GM21515 (cell line): ENCODE results near the gene UST.
"Not testable (repeated sequence)": the region's sequence is repeated elsewhere in the genome, so short reads cannot be mapped to it uniquely, and the experiment has no call there.

Experiments used
- ATAC-seq: cut with Tn5 transposase; IDR thresholded peaks from one replicate; pipeline ENCODE4 v1.9.1; 2021; ENCODE audit not compliant: unreplicated experiment

UST gene

GRCh38 chr6:149103950-149104349, 357.1 kb downstream of the UST start:
- not testable (repeated sequence) for ATAC-seq

GRCh38 chr6:149107520-149107919, 360.7 kb downstream of the UST start:
- ATAC-seq: no peak

DNA sequence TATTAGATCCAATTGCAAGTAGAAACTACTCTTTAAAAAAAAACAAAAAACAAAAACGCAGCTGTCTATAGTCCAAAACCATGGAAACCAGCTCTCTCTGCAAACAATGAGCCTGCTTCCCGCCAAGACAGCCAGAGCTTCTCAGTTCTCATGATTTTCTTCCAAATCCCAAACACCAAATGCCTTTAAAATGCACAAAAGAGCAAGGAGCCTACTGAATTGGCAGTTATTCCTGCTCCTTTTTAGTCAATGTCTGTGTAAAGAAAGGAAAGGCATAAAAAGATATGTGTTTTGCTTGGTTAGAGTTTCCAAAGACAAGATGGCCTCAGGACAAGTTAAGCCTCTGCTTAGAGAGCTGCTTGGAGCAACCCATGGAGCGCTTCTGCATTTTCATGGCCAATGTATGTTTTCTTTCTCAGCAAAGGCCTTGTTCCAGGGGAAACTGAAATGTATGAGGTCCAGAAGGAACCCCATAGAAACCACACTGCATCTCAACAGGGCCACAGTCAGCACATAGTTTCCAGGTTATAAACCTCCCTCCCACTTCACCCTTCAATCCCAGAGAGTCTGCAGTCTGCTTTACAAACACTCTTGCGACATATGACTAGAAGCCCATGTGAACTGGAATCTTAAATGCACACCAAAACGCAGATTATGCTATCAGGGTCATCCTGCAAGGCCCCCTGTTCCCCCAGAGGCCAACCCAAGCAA, 361.4 kb downstream of the UST start:
- ATAC-seq: no peak

DNA sequence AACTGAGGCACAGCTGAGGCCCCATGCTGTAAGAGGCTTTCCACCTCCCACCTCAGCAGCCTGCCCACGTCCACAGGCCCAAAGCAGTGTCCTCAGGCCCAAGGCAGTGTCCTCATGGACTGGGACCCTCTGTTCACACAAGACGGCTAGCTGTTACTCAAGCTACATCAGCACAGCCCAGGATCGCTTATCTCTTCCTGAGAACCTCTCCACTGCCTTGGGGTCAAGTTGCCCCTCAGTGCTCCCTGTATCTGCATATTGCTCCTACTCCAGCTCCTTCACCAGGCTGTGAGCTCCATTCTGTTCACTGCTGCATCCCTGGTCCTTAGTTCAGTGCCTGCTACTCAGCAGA, 361.9 kb downstream of the UST start:
- no peak for ATAC-seq

GRCh38 chr6:149109397-149110070, 362.7 kb downstream of the UST start:
- no peak for ATAC-seq

GRCh38 chr6:149111556-149112115, 364.8 kb downstream of the UST start:
- peak; percentile 48 for ATAC-seq

- ATAC-seq: peak; percentile 42
These were observed 366.1 kb downstream of the UST start for GRCh38 chr6:149112976-149113375.

DNA sequence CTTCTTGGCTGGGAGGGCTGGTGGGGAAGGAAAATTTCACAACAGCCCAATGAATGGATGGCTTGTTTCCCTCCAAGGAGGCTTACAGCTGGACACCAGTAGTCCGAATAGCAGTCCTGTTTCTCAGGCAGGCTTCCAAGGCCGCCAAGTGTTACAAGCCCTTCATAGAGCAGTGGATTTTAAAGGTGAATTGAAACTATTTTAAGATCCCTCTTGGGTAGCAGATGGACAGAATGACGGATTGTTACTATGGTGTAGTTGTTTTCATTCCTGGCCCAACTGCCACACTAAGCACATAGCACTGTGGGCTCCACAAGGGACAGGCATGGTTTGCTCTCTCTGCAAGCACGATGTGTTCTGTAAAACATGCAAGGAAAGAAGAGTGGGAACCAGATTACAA, 367.3 kb downstream of the UST start:
- ATAC-seq: no peak

DNA sequence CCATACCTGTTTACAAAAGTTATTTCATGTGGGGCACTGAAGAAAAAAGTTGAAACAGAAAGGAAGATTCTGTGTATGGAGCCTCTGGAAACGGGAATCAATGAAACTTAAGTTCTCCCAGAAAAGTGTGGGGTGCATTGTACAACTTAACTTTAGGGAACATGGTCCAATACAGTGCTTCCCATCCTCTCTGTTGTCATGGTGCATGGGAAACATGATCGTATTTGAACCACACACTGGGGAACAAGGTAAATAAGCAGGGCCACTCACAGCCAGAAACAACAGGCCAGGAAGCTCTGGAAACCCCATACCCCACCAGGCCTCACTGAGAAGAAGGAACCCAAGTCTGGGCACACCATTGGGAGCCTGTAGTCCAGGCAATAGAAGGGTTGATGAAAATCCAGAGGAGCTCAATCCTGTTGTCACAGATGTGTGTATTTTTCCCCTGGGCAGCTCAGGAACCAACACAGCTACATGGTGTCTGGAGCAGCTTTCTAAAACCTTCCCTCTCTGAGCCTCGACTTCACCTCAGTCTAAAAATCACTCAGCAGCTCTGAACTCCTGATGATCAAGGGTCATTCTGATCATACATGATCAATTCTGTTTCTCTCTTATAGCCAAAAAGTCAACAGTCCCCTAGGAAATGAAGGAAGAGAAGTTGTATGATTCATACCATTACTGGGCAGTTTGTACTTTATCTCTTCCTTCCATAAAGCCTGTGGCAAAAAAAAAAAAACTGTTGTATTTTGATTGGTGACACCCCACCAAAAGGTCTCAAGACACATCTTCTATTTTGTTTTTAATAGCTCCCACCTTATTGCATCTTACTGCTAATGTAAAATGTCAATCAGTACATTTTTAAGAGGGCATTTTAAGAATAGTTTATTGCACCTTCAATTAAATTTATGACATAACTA, 372.2 kb downstream of the UST start:
- no peak for ATAC-seq

GRCh38 chr6:149122850-149123821, 376.3 kb downstream of the UST start:
- no peak for ATAC-seq

GRCh38 chr6:149125309-149125708, 378.5 kb downstream of the UST start:
- no peak for ATAC-seq
